Measurements from ENCODE around the gene STX1B.
"Not testable (repeated sequence)": the region's sequence is repeated elsewhere in the genome, so short reads cannot be mapped to it uniquely, and the experiment has no call there.

Gene STX1B

DNA sequence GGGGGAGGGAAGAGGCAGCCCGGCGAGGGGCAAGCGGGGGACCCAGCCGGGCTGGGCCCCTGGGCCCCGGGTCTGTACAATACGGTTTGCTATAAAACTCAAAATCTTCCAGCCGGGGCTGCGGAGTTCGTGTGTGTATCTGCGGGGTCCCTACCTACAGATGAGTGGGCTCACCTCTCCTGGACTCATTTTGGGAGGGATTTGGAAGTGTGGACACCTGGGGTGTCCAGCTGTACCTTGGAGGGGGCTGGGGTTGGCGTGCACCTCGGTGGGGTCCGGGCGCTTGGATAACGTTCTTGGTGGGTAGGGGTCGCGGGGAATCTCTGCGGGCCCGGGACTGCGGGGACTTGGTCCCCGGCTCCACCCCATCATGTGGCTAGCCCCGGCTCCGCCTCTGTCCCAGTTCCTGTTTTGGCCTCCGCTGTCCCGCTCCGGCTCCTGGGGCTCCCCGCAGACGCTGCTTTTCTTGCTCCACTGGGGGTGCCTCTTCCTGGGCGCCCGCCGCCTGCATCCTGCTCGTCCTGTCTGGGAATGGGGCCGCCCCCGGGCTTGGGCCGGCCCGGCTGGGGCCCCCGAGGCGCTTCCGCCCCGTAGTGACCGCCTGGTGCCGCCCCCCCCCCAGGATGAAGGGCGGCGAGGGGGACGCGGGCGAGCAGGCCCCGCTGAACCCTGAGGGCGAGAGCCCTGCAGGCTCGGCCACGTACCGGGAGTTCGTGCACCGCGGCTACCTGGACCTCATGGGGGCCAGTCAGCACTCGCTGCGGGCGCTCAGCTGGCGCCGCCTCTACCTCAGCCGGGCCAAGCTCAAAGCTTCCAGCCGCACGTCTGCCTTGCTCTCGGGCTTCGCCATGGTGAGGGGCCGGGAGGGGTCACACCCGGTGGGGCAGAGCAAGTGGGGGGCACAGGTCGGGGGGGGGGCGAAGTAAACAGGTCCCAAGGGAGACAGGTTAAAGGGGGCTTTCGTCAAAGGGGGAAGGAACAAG lies 61.5 kb downstream of the STX1B start, which contains the start of gene ORAI3:
Gene ORAI3 (plus strand): TSS at position 402 of the 983 bp plus-strand sequence. CDS start 222 bp downstream, at position 624.
- no peak for DNase-seq

DNA sequence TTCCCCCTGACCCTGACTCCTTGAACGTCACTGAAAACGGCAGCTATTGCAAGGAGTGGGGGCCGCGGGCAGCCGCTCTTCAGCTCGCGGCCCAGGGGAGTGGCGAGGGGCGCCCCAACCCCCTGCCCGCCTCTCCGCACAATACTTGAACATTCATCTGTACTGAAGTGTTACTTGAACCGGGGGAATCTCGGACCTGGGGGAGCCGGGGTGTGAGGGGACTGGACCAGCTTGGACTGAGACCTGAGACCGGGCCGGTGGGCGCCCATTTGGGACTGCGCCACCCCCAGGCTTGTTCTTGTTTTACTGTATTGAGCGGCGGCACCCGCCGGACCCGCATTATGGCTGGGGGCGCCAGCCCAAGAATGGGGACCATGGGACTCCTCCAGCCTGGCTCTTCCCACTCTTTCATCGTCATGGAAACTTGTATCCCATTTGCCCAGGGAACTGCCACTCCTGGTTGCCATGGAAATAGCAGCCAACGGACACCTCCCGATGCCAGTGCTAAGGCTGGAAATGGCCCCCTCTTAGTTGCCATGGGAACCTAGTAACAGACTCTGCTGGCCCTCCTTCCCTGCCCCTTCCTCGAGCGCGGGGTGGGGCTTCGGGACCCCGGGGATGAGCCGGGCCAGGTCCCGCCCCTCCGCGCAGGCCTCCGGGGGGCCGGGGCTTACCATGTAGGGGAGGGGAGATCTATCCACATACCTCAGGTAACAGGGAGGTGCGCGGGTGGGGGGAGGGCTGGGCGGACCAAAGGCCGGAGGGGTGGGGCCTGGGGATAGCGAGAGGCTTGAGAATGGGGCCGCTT lies 62.4 kb downstream of the STX1B start:
- no peak for DNase-seq

DNA sequence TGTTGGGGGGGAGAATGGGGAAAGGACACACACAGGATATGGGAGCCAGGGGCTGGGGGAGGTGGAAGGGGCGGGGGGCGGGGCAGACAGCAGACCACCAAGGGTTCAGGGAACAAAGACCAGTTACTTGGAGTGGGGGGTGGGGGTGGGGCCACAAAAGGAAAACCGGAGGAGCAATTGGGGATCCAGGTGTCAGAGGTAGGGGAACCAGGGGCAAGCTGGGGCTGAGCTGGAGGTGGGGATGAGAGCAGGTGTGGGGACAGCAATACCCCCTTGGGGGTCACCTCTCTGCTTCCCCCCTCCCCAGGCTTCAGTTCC lies 62.9 kb downstream of the STX1B start:
- DNase-seq, result no peak

DNA sequence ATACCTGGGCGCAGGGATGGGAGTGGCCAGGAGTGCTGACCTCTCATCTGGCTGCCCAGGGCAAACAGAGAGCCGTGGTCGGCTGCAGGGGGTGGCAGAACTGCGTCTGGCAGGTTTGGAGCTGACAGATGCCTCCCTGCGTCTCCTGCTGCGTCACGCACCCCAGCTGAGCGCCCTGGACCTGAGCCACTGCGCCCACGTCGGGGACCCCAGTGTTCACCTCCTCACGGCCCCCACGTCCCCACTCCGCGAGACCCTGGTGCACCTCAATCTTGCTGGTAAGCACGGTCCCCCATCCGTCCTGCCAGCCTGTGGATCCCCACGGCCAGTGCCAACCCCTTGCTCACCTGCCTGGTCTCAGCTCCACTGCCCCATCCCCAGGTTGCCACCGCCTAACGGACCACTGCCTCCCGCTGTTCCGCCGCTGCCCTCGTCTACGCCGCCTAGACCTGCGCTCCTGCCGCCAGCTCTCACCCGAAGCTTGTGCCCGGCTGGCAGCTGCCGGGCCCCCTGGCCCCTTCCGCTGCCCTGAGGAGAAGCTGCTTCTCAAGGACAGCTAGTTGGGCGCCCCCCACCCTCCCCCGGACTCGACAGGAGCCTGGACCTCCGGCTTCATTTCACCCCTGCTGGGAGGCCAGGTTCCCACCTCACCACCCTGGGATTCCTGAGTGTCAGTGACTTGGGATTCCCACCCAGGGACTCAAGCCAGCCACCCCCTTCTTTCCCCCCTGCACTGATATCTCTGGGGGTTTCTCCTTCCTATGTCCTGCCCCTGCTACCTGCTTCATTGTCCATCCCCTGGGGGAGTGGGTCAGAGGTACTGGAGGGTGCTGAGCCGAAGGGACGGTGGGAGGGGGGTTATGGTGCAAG lies 63.5 kb downstream of the STX1B start:
- DNase-seq, result no peak

- DNase-seq, result no peak
Measured at GRCh38 chr16:30944352-30944751, 66.1 kb downstream of the STX1B start.

GRCh38 chr16:30942426-30942806 lies 68.0 kb downstream of the STX1B start:
- no peak for DNase-seq

DNA sequence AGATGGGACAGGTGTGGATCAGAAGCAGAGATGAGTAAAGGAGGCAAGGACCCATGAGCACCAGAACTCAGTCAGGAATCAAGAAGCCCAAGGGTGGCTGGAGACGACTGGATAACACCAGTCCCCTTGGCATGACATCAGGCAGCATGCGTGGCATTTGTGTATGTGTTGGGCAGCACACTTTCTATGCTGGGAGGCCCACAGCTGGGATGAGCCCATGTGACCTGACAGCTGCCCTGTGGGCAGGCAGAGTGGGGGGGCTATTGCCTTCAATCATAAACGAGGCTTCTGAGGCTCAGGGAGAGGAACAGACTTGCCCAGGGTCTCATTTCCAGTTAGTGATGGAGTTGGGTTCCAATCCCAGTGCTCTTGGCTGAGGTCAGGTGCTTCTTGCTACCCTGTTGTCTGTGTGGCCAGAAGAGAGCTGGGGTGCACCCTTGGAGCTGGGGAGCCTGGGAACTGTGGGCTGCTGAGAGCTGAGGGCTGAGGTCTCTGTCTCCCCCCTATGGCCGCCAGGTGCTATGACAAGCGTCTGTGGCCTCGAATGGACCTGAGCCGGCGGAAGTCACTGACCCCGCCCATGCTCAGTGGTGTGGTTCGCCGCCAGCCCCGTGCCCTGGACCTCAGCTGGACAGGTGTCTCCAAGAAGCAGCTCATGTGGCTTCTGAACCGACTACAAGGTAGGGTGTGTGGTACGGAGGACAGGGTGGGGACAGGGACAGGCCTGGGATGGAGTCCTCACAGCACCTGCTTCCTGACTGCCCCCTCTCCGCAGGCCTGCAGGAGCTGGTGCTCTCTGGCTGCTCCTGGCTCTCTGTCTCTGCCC lies 68.6 kb downstream of the STX1B start:
- no peak for DNase-seq

- not testable (repeated sequence) for DNase-seq
Measured at GRCh38 chr16:30939571-30939970, 70.9 kb downstream of the STX1B start.

All from NCI-H187 treated with DMSO at 0.1 percent for 48 hours (cell line).